G401.6 (cell line): Measurements from ENCODE around the gene ECHDC3.
A peak's percentile ranks its signal among the peaks of the same experiment; 100 is the strongest.

Experiments
- FAIRE-seq: peaks from 2 replicates; lab custom pipeline; 2012; peaks lifted over from hg19 to GRCh38; lab: Jason Lieb, UNC

Gene ECHDC3

DNA sequence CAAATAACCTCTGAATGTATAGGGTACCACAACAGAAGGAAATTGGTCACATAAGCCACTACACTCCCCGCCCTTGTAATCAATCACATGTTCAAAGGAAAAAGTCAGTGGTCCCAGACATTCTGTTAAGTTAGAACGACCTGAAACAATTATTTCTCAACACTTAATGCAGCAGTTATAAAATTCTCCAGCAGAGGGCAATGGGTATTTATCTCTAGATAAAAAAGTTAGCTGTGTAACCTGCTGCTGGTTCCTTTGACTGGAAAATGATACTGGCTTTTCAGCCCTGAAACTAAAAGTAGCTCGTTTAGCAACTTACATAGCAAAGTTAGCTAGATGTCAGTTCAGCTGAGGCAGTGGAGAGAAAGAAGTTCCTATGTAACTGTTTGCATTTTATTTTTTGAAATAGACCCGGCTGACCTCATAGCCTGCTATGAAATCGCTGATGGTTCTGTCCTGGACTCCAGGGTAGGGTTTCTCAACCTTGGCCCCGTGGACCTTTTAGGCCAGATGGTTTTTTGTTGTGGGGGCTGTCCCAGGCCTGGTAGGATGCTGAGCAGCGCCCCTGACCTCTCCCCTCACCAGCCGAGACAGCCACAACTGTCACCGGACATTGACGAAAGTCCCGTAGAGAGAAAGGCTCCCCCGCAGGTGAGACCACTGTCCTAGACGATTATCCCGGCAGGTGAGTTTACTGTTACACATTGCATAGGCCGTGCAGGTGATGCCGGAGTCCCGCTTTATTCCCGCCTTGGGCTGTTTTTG lies 40.8 kb downstream of the ECHDC3 start:
- FAIRE-seq: peak; percentile 91

DNA sequence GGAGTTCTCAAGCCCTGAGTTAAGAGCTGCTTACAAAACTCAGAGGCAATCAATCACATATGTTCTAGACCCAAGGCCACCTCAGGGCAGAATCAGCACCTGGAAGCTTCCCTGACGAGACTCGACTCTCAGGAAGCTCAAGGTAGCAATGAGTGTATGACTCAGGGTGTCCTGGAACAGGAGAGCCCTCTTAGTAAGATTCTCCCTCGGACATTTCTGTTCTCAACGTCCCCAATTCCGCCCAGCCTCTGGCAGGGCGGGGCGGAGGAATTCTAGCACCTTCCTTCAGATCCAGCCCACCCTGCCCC lies 41.3 kb downstream of the ECHDC3 start:
- no peak for FAIRE-seq

DNA sequence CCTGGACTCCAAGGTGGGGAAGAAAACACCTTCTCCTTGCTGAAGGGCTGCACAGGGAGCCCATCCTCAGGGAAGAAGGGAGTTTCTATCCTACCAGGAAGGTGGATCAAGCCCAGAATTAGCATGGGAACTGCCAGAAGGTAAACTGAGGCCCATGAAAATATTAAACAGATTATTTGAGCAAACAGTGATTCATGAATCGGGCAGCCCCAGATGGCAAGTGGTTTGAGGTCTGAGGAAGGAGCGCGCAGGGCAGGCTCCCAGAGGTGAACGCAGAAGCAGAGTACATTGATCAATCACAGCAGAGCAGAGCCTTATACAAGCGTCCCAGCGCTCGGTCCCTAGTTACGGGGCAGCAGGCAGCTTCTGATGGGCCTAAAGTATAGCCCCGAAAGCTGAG lies 45.2 kb downstream of the ECHDC3 start:
- no peak for FAIRE-seq

DNA sequence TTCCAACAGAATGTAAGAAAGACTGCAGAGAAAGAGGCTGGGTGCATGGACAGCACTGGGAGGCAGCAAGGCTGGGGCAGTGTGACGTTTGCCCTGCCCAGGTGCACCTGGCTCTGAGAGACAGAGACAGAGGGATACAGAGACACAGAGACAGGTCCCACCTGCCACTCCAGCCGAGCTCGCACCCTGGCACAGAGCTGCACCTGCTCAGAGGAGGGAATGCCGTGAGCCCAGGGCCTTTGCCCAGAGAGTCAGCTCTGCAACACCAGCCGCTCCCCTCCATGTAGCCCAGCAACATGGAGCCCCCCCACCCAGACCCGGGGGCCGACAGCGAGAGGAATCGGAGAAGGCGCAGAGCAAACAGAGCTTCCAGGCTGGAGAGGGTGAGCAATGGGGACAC lies 45.7 kb downstream of the ECHDC3 start:
- FAIRE-seq: no peak

DNA sequence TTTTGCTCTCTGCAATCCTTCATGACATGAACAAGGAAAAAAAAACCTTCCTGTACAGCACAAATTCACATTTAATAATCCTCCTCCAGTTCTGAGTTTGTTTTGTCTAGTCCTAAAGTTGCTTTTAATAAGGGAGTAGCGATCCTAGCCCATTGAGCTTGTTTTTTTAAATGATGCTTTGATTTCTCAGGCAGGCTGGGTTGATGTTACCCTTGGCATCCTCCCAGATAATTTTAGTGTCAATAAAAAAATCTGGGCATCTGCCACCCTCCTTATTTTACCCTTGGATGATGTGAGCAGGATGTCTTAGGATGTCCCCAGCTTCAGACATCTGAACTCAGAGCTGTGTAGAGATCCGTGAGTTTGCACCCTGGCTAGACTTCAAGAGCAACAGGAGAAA lies 47.1 kb downstream of the ECHDC3 start:
- FAIRE-seq: no peak

DNA sequence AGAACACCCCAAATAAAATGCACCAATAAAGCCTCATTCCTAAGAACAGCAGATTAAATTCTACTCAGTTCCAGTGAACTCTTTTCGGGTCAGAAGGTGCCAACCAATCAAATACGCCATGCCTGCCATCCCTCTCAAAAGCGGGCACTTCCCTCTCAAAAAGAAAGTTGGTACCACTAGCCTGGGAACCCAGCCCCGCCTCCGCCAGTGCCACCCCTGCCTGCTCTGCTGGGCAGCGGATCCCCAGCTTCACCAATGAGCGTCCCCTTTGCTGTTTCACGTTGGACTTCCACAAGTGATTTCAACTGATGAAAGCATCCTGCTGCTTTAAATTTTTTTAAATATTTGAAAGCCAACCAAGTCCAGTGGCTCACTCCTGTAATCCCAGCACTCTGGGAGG lies 47.8 kb downstream of the ECHDC3 start:
- no peak for FAIRE-seq

GRCh38 chr10:11793762-11794479 lies 51.7 kb downstream of the ECHDC3 start:
- FAIRE-seq: no peak

GRCh38 chr10:11794566-11794965 lies 52.4 kb downstream of the ECHDC3 start:
- no peak for FAIRE-seq

GRCh38 chr10:11795101-11795920 lies 53.1 kb downstream of the ECHDC3 start:
- no peak for FAIRE-seq

- no peak for FAIRE-seq
Measured at GRCh38 chr10:11796474-11796873, 54.3 kb downstream of the ECHDC3 start.

DNA sequence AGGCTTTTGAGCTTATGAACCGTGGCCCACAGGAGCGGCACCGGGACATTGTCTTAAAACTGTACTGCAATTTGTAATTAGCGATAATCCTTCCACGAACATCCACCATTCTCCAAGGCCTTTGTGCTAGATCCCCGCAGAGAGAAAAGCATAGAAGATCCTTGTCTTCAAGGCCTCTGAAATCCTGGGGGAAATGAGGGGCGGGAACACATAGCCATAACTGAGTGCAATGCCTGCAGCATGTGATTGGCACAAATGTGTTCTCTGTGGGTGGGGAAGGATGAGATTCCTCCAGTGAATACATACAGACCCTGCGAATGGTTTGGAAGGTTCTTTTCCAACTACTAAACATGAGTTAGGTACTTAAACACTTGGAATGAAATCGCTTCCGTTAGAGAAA lies 55.1 kb downstream of the ECHDC3 start:
- no peak for FAIRE-seq

- no peak for FAIRE-seq
Measured at GRCh38 chr10:11797847-11798633, 55.9 kb downstream of the ECHDC3 start.

DNA sequence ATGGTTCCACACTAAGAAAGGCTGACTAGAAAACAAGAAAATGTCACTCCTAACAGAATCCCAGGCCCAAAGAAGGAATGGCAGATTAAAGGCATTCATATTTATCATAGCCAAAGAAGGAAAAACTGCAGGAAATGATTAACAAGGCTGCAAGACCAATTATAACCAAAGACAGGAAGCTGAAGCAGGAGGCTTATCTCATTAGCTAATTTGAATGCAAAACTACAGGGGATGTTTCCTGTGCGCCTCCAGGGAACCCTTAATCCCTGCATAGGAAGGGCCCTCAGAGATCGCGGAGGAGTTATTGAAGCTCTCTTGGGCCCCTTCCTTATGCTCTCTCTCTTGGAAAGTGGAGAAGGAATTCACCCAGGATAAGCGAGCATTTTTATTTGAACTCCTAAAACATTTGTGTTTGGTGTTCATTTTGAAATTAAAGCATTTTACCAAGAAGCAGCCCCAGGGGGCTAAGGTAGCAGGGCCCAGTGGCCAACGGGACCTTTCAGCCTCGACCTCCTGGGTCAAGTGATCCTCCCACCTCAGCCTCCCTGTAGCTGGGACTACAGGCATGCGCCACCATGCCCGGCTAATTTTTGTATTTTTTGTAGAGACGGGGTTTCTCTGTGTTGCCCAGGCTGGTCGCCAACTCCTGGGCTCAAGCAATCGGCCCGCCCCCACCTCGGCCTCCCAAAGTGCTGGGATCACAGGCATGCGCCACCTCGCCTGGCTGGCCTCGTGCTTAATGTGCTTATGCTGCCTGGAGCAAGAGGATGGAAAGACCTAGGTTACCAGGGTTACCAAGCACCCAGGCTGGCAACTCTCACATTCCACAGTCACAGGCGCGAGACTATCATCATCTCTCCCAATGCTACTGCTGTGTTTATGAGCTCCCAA lies 56.9 kb downstream of the ECHDC3 start:
- FAIRE-seq: no peak

DNA sequence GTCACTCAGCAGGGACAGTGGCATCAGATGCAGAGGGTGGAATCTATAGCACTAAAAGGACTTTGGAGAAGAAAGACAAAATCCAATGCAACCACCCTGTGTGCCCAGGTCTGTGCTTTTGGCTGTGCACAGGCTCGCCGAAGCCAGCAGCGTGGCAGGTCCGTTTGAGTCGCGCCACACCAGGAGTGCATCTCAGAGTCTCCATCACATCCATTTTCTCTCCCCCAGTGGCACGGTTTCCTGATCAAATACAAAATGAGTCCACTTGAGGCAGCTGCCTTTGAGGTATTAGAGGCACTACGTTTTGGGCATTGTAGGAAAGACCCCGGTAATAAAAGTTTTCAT lies 57.5 kb downstream of the ECHDC3 start:
- no peak for FAIRE-seq

- FAIRE-seq: no peak
Measured at GRCh38 chr10:11804336-11804735, 62.2 kb downstream of the ECHDC3 start.

- FAIRE-seq: no peak
Measured at GRCh38 chr10:11805792-11806191, 63.6 kb downstream of the ECHDC3 start.

GRCh38 chr10:11806706-11807105 lies 64.5 kb downstream of the ECHDC3 start:
- no peak for FAIRE-seq

DNA sequence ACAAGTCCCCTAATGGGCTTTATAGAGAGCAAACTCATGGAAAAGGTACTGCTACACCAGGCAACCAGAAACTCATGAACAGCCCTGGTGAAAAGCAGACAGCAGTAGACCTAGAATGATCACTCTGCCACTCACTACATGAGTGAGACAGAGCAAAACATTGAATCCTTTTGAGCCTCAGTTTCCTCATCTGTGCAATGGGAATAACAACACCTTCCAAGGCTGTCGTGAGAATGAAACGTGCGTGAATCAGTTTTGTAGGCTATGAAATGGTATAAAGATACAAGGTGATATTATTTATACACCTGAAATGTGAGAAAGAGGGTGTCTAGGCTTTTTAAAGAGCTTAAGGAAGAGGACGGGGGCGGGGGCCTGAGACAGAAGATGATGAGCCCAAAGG lies 66.6 kb downstream of the ECHDC3 start:
- no peak for FAIRE-seq

GRCh38 chr10:11810313-11810766 lies 68.2 kb downstream of the ECHDC3 start:
- FAIRE-seq: no peak

DNA sequence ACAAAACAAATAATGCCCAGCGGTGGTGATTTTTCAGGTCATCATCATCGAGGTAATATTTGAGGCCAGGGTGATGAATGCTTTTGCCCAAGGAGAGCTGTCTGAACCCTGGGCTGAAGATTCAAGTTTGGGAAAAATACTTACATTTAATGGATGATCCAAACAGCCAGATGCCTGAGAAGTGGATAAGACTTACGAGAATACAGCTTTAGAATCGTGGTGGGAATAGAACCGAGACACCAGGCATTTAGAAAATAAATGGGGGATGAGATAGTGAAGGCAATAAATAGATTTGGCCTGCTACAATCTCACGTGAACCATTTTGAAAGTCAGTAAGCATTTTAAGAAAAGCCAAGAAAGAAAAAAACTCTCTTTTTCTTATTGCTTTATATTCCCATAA lies 68.8 kb downstream of the ECHDC3 start:
- FAIRE-seq: no peak

DNA sequence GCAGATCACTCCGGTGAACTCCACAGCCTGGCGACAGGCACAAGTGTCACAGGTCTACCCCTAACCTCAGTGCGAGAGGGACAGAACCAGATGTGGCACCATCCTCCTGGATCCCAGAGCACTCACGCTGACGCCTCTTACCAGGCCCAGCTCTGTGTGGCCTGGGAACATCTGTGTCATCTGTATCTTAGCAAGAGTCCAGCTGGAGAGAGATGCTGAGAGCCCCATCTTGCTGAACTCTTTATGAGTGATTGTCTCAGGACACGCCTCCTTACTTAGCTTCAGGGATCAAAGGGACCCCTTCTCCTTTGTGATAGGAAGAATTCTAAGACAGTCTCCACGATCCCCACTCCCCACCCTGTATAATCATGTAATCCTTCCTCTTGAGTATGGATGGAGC lies 71.0 kb downstream of the ECHDC3 start:
- FAIRE-seq: no peak
